Measurements from ENCODE around the gene EIF4G3.

DNA sequence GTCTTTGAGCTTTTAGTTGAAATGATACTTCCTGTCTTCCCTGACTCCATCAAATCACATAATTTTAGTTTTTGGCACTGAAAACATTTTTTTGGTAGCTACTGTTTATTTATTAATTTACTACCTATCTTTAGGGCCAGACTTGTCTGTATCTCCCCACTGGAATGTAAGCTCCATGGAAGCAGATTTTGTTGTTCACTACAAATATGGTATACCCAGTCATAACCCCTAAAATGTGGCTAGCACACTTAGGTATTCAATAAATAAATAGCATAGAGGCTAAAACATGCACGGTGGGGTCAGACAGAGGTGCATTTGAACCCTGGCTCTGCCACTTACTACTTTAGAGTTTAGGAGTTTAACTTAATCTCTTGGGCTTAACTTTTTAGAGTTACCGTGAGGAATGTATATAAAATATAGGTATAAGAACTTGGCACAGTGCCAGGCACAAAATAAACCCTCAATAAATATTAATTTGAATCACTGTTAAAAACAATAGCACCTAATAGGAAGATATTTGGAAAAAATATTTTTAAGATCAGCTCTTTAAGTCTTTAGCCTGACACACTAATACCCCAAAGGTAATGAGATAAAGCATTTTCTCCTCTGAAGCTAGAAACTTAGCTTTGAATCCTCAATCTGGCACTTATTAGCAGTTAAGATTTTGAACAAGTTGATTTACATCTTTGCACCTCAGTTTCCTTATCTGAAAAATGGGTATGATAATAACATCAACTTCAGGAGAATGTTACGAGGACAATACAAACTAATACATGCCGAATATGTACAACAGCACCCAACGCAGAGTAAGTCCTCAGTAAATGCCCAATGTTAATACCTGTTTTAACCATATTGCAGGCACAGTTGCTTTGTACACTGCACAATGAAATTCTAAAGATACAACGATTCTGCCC is 330.0 kb downstream of the EIF4G3 start:
- TF ChIP-seq, protein P1, sequence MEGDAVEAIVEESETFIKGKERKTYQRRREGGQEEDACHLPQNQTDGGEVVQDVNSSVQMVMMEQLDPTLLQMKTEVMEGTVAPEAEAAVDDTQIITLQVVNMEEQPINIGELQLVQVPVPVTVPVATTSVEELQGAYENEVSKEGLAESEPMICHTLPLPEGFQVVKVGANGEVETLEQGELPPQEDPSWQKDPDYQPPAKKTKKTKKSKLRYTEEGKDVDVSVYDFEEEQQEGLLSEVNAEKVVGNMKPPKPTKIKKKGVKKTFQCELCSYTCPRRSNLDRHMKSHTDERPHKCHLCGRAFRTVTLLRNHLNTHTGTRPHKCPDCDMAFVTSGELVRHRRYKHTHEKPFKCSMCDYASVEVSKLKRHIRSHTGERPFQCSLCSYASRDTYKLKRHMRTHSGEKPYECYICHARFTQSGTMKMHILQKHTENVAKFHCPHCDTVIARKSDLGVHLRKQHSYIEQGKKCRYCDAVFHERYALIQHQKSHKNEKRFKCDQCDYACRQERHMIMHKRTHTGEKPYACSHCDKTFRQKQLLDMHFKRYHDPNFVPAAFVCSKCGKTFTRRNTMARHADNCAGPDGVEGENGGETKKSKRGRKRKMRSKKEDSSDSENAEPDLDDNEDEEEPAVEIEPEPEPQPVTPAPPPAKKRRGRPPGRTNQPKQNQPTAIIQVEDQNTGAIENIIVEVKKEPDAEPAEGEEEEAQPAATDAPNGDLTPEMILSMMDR (IDR thresholded peaks at IDR 0.05): no peak
- TF ChIP-seq MXI1 (IDR thresholded peaks at IDR 0.05; ENCODE audit: low read depth, low read length) (no peak), SMC3 (IDR thresholded peaks at IDR 0.05; ENCODE audit: low read depth, low read length) (no peak), CHD2 (IDR thresholded peaks at IDR 0.05; ENCODE audit: low read length, partially characterized antibody) (no peak), ELF1 (IDR thresholded peaks at IDR 0.05) (no peak), EP300 (IDR thresholded peaks at IDR 0.05; ENCODE audit: borderline replicate concordance in 1 of 2, low read depth in 1 of 2, low read length in 1 of 2) (no peak), GABPA (IDR thresholded peaks at IDR 0.05; ENCODE audit: low read depth) (no peak), RAD21 (IDR thresholded peaks at IDR 0.05; ENCODE audit: low read length) (no peak), POLR2AphosphoS5 (IDR thresholded peaks at IDR 0.05; ENCODE audit: low read depth, low read length) (no peak)
- TF ChIP-seq, protein P2, sequence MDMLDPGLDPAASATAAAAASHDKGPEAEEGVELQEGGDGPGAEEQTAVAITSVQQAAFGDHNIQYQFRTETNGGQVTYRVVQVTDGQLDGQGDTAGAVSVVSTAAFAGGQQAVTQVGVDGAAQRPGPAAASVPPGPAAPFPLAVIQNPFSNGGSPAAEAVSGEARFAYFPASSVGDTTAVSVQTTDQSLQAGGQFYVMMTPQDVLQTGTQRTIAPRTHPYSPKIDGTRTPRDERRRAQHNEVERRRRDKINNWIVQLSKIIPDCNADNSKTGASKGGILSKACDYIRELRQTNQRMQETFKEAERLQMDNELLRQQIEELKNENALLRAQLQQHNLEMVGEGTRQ (IDR thresholded peaks at IDR 0.05; ENCODE audit: borderline replicate concordance, low read depth, low read length): no peak
- TF ChIP-seq, protein P3, sequence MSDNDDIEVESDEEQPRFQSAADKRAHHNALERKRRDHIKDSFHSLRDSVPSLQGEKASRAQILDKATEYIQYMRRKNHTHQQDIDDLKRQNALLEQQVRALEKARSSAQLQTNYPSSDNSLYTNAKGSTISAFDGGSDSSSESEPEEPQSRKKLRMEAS (IDR thresholded peaks at IDR 0.05; ENCODE audit: low read depth): no peak
- TF ChIP-seq, protein P4, sequence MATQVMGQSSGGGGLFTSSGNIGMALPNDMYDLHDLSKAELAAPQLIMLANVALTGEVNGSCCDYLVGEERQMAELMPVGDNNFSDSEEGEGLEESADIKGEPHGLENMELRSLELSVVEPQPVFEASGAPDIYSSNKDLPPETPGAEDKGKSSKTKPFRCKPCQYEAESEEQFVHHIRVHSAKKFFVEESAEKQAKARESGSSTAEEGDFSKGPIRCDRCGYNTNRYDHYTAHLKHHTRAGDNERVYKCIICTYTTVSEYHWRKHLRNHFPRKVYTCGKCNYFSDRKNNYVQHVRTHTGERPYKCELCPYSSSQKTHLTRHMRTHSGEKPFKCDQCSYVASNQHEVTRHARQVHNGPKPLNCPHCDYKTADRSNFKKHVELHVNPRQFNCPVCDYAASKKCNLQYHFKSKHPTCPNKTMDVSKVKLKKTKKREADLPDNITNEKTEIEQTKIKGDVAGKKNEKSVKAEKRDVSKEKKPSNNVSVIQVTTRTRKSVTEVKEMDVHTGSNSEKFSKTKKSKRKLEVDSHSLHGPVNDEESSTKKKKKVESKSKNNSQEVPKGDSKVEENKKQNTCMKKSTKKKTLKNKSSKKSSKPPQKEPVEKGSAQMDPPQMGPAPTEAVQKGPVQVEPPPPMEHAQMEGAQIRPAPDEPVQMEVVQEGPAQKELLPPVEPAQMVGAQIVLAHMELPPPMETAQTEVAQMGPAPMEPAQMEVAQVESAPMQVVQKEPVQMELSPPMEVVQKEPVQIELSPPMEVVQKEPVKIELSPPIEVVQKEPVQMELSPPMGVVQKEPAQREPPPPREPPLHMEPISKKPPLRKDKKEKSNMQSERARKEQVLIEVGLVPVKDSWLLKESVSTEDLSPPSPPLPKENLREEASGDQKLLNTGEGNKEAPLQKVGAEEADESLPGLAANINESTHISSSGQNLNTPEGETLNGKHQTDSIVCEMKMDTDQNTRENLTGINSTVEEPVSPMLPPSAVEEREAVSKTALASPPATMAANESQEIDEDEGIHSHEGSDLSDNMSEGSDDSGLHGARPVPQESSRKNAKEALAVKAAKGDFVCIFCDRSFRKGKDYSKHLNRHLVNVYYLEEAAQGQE (IDR thresholded peaks at IDR 0.05; ENCODE audit: low read depth, low read length): no peak
- TF ChIP-seq, protein P5, sequence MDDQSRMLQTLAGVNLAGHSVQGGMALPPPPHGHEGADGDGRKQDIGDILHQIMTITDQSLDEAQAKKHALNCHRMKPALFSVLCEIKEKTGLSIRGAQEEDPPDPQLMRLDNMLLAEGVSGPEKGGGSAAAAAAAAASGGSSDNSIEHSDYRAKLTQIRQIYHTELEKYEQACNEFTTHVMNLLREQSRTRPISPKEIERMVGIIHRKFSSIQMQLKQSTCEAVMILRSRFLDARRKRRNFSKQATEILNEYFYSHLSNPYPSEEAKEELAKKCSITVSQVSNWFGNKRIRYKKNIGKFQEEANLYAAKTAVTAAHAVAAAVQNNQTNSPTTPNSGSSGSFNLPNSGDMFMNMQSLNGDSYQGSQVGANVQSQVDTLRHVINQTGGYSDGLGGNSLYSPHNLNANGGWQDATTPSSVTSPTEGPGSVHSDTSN (IDR thresholded peaks at IDR 0.05): no peak
